Measurements from ENCODE around the gene SUPT7L. TPM values are rescaled to one million over a fixed set of nuclear protein-coding genes. Genes with fewer than 3 reads are reported as not detected.
"Not testable (repeated sequence)": the region's sequence is repeated elsewhere in the genome, so short reads cannot be mapped to it uniquely, and the experiment has no call there.

Gene SUPT7L
- total RNA-seq, 2 donors from 2014 or later = 16.1 to 25.0 TPM

DNA sequence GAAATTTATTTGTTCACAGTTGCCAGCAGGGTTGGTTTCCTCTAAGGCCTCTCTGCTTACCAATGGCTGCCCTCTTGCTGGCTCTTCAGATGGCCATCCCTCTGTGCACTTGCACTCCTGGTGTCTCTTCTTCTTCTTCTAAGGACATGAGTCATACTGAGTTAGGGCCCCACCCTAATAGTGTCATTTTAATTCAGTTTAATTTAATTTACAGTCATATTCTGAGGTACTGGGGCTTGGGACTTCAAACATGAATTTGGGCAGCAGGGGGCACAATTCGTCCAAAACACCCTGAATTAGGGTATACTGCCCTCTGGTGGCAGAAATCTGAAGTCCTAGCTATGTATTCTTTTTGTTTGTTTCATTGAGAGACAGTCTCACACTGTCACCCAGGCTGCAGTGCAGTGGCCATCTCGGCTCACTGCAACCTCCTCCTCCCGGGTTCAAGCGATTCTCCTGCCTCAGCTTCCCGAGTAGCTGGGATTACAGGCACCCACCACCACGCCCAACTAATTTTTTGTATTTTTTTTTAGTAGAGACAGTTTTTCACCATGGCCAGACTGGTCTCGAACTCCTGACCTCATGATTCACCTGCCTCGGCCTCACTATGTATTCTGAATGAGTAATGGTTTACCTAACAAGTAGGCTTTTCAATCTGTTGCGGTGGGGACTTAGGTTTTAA, 20.1 kb upstream of the SUPT7L start:
- H3K36me3 ChIP-seq = peaks cover 46% of the 10 kb centered on the region
- H3K4me1 ChIP-seq = peaks cover 0 to 9% of the 10 kb centered on the region in 2 donors
- peak; percentile 76 for DNase-seq (ENCODE audit: low spot score)
- no peaks in the 10 kb centered on the region for H3K27me3 ChIP-seq
- no peak overlapping the region for H3K27ac ChIP-seq
- TF ChIP-seq, protein P1, sequence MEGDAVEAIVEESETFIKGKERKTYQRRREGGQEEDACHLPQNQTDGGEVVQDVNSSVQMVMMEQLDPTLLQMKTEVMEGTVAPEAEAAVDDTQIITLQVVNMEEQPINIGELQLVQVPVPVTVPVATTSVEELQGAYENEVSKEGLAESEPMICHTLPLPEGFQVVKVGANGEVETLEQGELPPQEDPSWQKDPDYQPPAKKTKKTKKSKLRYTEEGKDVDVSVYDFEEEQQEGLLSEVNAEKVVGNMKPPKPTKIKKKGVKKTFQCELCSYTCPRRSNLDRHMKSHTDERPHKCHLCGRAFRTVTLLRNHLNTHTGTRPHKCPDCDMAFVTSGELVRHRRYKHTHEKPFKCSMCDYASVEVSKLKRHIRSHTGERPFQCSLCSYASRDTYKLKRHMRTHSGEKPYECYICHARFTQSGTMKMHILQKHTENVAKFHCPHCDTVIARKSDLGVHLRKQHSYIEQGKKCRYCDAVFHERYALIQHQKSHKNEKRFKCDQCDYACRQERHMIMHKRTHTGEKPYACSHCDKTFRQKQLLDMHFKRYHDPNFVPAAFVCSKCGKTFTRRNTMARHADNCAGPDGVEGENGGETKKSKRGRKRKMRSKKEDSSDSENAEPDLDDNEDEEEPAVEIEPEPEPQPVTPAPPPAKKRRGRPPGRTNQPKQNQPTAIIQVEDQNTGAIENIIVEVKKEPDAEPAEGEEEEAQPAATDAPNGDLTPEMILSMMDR (IDR thresholded peaks at IDR 0.05) = peak; percentile 93 to 96
- no peak overlapping the region for H3K4me3 ChIP-seq
- no peaks in the 10 kb centered on the region for H3K9me3 ChIP-seq

DNA sequence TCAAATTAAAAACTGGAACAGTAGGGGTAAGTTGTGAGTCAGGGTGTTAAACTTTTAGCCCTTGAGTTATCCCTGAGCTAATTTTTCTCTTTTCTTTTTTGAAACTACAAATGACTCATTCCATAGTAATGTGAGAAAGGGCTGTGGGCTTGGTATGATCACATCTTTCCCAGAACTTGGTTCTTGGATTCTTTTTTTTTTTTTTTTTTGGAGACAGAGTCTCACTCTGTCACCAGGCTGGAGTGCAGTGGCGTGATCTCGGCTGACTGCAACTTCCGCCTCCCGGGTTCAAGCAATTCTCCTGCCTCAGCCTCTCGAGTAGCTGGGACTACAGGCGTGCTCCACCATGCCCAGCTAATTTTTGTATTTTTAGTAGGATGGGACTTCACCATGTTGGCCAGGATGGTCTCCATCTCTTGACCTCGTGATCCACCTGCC, 18.9 kb upstream of the SUPT7L start:
- H3K4me1 ChIP-seq; H3K9me3 ChIP-seq; DNase-seq (ENCODE audit: low spot score); H3K4me3 ChIP-seq; H3K27me3 ChIP-seq: not testable (repeated sequence)
- Histone ChIP-seq H3K36me3 (peaks cover 53% of the 10 kb centered on the region), H3K27ac (peak overlapping the region; percentile 37 to 42)

DNA sequence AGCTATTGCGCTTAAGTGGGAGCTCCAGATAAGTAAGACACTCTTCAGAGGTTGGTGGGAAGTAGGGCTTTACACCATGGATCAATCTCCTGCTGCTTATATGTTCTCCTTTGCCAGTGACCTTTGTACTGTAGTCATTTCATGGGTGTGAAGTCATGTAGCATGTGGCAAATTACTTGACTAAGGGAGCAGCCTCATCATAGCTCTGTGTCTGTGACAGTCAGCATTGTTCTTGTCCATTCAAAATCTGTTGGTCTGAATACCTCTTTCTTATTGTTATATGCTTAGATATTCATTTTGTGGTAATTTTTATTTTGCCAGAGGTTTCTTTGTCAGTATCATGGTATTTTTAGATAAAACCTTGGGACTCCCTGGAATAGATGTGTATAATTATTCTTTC, 18.4 kb upstream of the SUPT7L start:
- H3K27ac ChIP-seq = peak overlapping the region; percentile 13 to 37
- no peaks in the 10 kb centered on the region for H3K9me3 ChIP-seq
- peaks cover 57% of the 10 kb centered on the region for H3K36me3 ChIP-seq

DNA sequence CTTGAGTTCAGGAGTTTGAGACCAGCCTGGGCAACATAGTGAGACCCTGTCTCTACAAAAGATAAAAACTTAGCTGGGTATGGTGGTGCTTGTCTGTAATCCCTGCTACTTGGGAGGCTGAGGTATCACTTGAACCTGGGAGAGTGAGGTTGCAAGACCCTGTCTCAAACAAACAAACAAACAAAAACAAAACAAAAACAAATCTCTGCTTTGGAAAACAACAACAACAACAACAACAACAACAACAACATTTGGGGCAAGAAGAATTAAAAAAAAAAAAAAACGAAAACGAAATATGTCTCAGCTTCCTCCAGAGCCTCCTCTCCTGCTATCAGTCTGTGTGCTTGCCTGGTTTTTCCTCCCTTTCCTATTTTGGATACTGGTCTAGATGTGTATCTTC, 17.2 kb upstream of the SUPT7L start:
- peaks cover 57% of the 10 kb centered on the region for H3K36me3 ChIP-seq
- no peak for DNase-seq (ENCODE audit: low spot score)
- H3K4me3 ChIP-seq = no peak overlapping the region
- H3K27ac ChIP-seq = no peak overlapping the region
- H3K9me3 ChIP-seq = no peaks in the 10 kb centered on the region
- H3K4me1 ChIP-seq = peaks cover 0 to 9% of the 10 kb centered on the region in 2 donors
- TF ChIP-seq, protein P1 (IDR thresholded peaks at IDR 0.05) = no peak
- no peaks in the 10 kb centered on the region for H3K27me3 ChIP-seq

More for the DNA sequence above, 18.4 kb upstream of the SUPT7L start:
- DNase-seq (ENCODE audit: low spot score) = no peak
- Histone ChIP-seq H3K4me1 (peaks cover 0 to 9% of the 10 kb centered on the region in 2 donors), H3K27me3 (no peaks in the 10 kb centered on the region), H3K4me3 (no peak overlapping the region)
- TF ChIP-seq, protein P1 (IDR thresholded peaks at IDR 0.05) = no peak

DNA sequence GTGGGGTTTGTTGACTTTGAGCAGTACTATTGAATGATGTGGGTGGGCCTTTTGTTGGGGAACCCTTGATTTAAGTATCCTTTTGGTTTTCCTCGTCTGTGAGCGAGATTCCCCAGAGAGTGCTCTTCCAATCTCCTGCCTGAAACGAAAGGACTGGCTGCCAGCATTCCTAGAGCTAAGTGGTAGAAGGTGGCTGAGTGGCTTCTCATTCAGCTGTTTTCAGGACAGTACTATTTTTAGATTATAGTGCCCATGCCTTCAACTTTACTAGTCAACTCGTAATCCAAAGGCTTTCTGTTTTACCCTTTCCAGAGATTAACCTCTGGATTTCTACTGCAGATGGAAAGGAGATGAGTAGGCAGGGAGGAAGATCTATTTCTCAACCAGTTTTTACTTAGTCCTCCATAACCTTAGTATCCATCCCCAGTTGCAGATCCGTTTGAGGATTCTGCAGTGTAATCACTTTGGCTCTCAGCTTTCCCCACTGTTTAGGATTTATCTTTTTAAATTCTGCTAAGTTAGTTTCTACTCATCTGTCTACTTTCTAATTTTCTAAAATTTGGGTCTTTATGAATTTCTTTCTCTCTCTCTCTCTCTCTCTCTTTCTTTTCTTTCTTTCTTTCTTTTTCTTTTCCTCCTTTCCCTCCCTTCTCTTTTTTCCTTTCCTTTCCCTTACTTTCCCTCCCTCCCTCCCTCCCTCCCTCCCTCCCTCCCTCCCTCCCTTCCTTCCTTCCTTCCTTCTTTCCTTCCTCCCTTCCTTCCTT, 9.5 kb upstream of the SUPT7L start:
- Histone ChIP-seq H3K27ac (peak overlapping the region in 1 of 2 donors; percentile 2), H3K4me1 (no peaks in the 10 kb centered on the region), H3K27me3 (no peaks in the 10 kb centered on the region), H3K4me3 (no peak overlapping the region), H3K9me3 (no peaks in the 10 kb centered on the region), H3K36me3 (peaks cover 68% of the 10 kb centered on the region)
- TF ChIP-seq, protein P1 (IDR thresholded peaks at IDR 0.05) = no peak
- no peak for DNase-seq (ENCODE audit: low spot score)

DNA sequence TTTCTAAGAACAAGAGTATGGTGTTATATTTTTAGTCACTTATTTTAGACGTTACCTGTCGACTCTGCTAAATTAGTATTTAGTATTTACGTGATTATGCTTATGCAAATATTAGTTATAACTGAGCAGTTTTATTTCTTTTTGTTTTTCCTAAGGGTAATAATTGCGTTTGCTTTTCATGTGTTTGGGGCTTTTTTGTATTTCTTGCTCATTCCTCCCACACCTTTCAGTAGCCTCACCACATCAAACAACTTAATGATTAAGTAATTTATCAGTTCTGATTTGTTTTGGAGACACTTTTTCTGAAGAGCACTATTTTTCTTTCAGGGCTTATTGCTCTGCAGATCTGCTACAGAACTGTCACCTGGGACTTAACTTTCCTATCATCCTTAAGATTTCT, 7.8 kb upstream of the SUPT7L start:
- Histone ChIP-seq H3K9me3 (no peaks in the 10 kb centered on the region), H3K27ac (no peak overlapping the region), H3K4me3 (no peak overlapping the region), H3K27me3 (no peaks in the 10 kb centered on the region), H3K36me3 (peaks cover 60% of the 10 kb centered on the region), H3K4me1 (no peaks in the 10 kb centered on the region)
- DNase-seq (ENCODE audit: low spot score) = no peak
- TF ChIP-seq, protein P1 (IDR thresholded peaks at IDR 0.05) = no peak
